Mesenchymal stem cell (in vitro differentiated cells and primary cell): Measurements from ENCODE around the gene SERGEF.

Source experiments
- DNase-seq: peaks from one replicate; pipeline ENCODE4 v3.0.0-alpha.2; 2013
- H2AFZ ChIP-seq: one replicate; pipeline ENCODE4 v1.6.1; 2013; ENCODE audit warnings: low read depth, mild to moderate bottlenecking, control low read depth, inconsistent platforms, low read length, moderate library complexity
- H2AK5ac ChIP-seq: 2 replicates; pipeline ENCODE4 v1.6.1; 2013; ENCODE audit warnings: low read length, moderate library complexity, mild to moderate bottlenecking, inconsistent platforms; ENCODE audit not compliant: severe bottlenecking
- H2BK120ac ChIP-seq: one replicate; pipeline ENCODE4 v1.6.1; 2013; ENCODE audit warnings: low read depth, mild to moderate bottlenecking, inconsistent platforms, low read length, moderate library complexity
- H2BK12ac ChIP-seq, 2 experiments: one replicate each; pipeline ENCODE4 v1.6.1; 2013; ENCODE audit warnings: inconsistent platforms in 2 of 2, low read length in 2 of 2, mild to moderate bottlenecking in 2 of 2, moderate library complexity in 2 of 2, control low read depth in 1 of 2
- H2BK15ac ChIP-seq: one replicate; pipeline ENCODE4 v1.6.1; 2013; ENCODE audit warnings: mild to moderate bottlenecking, low read depth, inconsistent platforms; ENCODE audit not compliant: poor library complexity, severe bottlenecking
- H2BK5ac ChIP-seq: 2 replicates; pipeline ENCODE4 v1.6.1; 2013; ENCODE audit warnings: low read depth, mild to moderate bottlenecking, low read length, control low read depth, inconsistent platforms; ENCODE audit not compliant: poor library complexity, severe bottlenecking
- H3K14ac ChIP-seq, 2 experiments: one replicate each; pipeline ENCODE4 v1.6.1; 2013; ENCODE audit warnings: inconsistent platforms in 2 of 2, low read length in 2 of 2, control low read depth in 1 of 2, mild to moderate bottlenecking in 1 of 2, moderate library complexity in 1 of 2
- H3K18ac ChIP-seq, 2 experiments: one replicate each; pipeline ENCODE4 v1.6.1; 2013; ENCODE audit warnings: inconsistent platforms in 2 of 2, low read length in 2 of 2, control low read depth in 1 of 2, low read depth in 1 of 2, mild to moderate bottlenecking in 1 of 2
- H3K23ac ChIP-seq, 2 experiments: one replicate each; pipeline ENCODE4 v1.6.1; 2013; ENCODE audit warnings: inconsistent platforms in 2 of 2, low read length in 2 of 2, mild to moderate bottlenecking in 2 of 2, moderate library complexity in 2 of 2, control low read depth in 1 of 2
- H3K27ac ChIP-seq: 2 replicates; pipeline ENCODE4 v1.5.1; 2013; ENCODE audit warnings: mild to moderate bottlenecking, moderate library complexity, low read length, control low read depth, inconsistent platforms; ENCODE audit not compliant: poor library complexity, severe bottlenecking
- H3K27me3 ChIP-seq, 2 experiments: 2 replicates each; pipeline versions ENCODE4 v1.6.1 to v1.7.0; 2013; ENCODE audit warnings: low read length in 2 of 2, mild to moderate bottlenecking in 2 of 2, moderate library complexity in 2 of 2, control low read depth in 1 of 2, inconsistent platforms in 1 of 2; ENCODE audit not compliant: control insufficient read depth in 1 of 2, insufficient read depth in 1 of 2
- H3K36me3 ChIP-seq, 2 experiments: 2 replicates each; pipeline versions ENCODE4 v1.6.1 to v1.7.0; 2013; ENCODE audit warnings: low read length in 2 of 2, control low read depth in 1 of 2, inconsistent platforms in 1 of 2, low read depth in 1 of 2, mild to moderate bottlenecking in 1 of 2; ENCODE audit not compliant: insufficient read depth in 2 of 2, control insufficient read depth in 1 of 2
- H3K4ac ChIP-seq, 2 experiments: one replicate each; pipeline ENCODE4 v1.6.1; 2013; ENCODE audit warnings: inconsistent platforms in 2 of 2, low read length in 2 of 2, mild to moderate bottlenecking in 2 of 2, moderate library complexity in 2 of 2, control low read depth in 1 of 2, low read depth in 1 of 2
- H3K4me1 ChIP-seq: 2 replicates; pipeline ENCODE4 v1.6.1; 2013; ENCODE audit warnings: low read depth, low read length, control low read depth; ENCODE audit not compliant: control insufficient read depth, insufficient read depth
- H3K4me2 ChIP-seq: 2 replicates; pipeline ENCODE4 v1.6.1; 2013; ENCODE audit warnings: low read length, mild to moderate bottlenecking, inconsistent platforms; ENCODE audit not compliant: poor library complexity, severe bottlenecking
- H3K4me3 ChIP-seq, 2 experiments: 2 replicates each; pipeline versions ENCODE4 v1.5.1 to v1.7.0; 2013; ENCODE audit warnings: low read length in 2 of 2, mild to moderate bottlenecking in 2 of 2, control low read depth in 1 of 2, low read depth in 1 of 2; ENCODE audit not compliant: insufficient read depth in 1 of 2
- H3K79me1 ChIP-seq: replicated peaks from 2 replicates; pipeline ENCODE4 v1.6.1; 2013; ENCODE audit warnings: mild to moderate bottlenecking, control low read depth, low read length, inconsistent platforms; ENCODE audit not compliant: poor library complexity, severe bottlenecking
- H3K9ac ChIP-seq: 2 replicates; pipeline ENCODE4 v1.7.0; 2013; ENCODE audit warnings: mild to moderate bottlenecking, low read length, moderate library complexity
- H3K9me3 ChIP-seq: 2 replicates; pipeline ENCODE4 v1.7.0; 2013; ENCODE audit warnings: mild to moderate bottlenecking, low read length; ENCODE audit not compliant: control insufficient read depth
- H4K8ac ChIP-seq: one replicate; pipeline ENCODE4 v1.6.1; 2013; ENCODE audit warnings: inconsistent platforms, mild to moderate bottlenecking, low read length, moderate library complexity
- H4K91ac ChIP-seq: one replicate; pipeline ENCODE4 v1.6.1; 2013; ENCODE audit warnings: mild to moderate bottlenecking, low read length, inconsistent platforms
- WGBS: methylation state at CpG from one replicate; pipeline ENCODE4 v1.1.7; 2013; ENCODE audit warnings: mixed read lengths; 5-methylcytosine and 5-hydroxymethylcytosine counted together

The SERGEF gene

GRCh38 chr11:17776212-17776875, 236.5 kb downstream of the SERGEF start:
- no peak overlapping the region for H3K4ac ChIP-seq
- no peak overlapping the region for H2BK15ac ChIP-seq
- no peak overlapping the region for H3K23ac ChIP-seq
- no peaks in the 10 kb centered on the region for H3K4me1 ChIP-seq
- no peak overlapping the region for H3K27ac ChIP-seq
- 79% methylated on average over 14 of the region's 15 CpGs for WGBS
- no peak overlapping the region for H2BK12ac ChIP-seq
- no peak overlapping the region for H2AFZ ChIP-seq
- peaks cover 0 to 12% of the 10 kb centered on the region in 2 experiments for H3K27me3 ChIP-seq
- H3K9ac ChIP-seq: no peak overlapping the region
- H2AK5ac ChIP-seq: no peak overlapping the region
- H4K8ac ChIP-seq: no peak overlapping the region
- no peak overlapping the region for H4K91ac ChIP-seq
- H3K79me1 ChIP-seq: no peaks in the 10 kb centered on the region
- no peak overlapping the region for H3K18ac ChIP-seq
- no peak overlapping the region for H3K4me3 ChIP-seq
- H3K36me3 ChIP-seq: no peaks in the 10 kb centered on the region
- no peak overlapping the region for H3K4me2 ChIP-seq
- H3K14ac ChIP-seq: no peak overlapping the region
- DNase-seq: no peak
- no peak overlapping the region for H2BK120ac ChIP-seq
- H2BK5ac ChIP-seq: no peak overlapping the region
- H3K9me3 ChIP-seq: no peaks in the 10 kb centered on the region

GRCh38 chr11:17775507-17776211, 237.2 kb downstream of the SERGEF start:
- no peak overlapping the region for H2BK5ac ChIP-seq
- H3K36me3 ChIP-seq: no peaks in the 10 kb centered on the region
- H2AFZ ChIP-seq: no peak overlapping the region
- H3K9ac ChIP-seq: no peak overlapping the region
- no peak overlapping the region for H4K91ac ChIP-seq
- no peaks in the 10 kb centered on the region for H3K79me1 ChIP-seq
- H3K4me1 ChIP-seq: no peaks in the 10 kb centered on the region
- DNase-seq: no peak
- no peak overlapping the region for H3K4me2 ChIP-seq
- WGBS: 83% methylated on average over 13 of the region's 18 CpGs
- H2AK5ac ChIP-seq: no peak overlapping the region
- H3K4ac ChIP-seq: no peak overlapping the region
- peaks cover 0 to 14% of the 10 kb centered on the region in 2 experiments for H3K27me3 ChIP-seq
- no peak overlapping the region for H2BK120ac ChIP-seq
- H3K18ac ChIP-seq: no peak overlapping the region
- H4K8ac ChIP-seq: no peak overlapping the region
- H2BK15ac ChIP-seq: no peak overlapping the region
- no peaks in the 10 kb centered on the region for H3K9me3 ChIP-seq
- H3K27ac ChIP-seq: no peak overlapping the region
- H2BK12ac ChIP-seq: no peak overlapping the region
- no peak overlapping the region for H3K23ac ChIP-seq
- no peak overlapping the region for H3K4me3 ChIP-seq
- no peak overlapping the region for H3K14ac ChIP-seq

- Histone ChIP-seq H3K36me3 (no peaks in the 10 kb centered on the region), H2AK5ac (no peak overlapping the region), H2BK15ac (no peak overlapping the region), H3K27me3 (peaks cover 0 to 8% of the 10 kb centered on the region in 2 experiments), H3K23ac (no peak overlapping the region), H3K79me1 (no peaks in the 10 kb centered on the region), H3K9ac (no peak overlapping the region), H3K4me1 (no peaks in the 10 kb centered on the region), H4K91ac (no peak overlapping the region), H3K27ac (no peak overlapping the region), H2AFZ (no peak overlapping the region), H3K4me3 (no peak overlapping the region), H3K4ac (no peak overlapping the region), H3K4me2 (no peak overlapping the region), H3K9me3 (no peaks in the 10 kb centered on the region), H3K18ac (no peak overlapping the region), H2BK120ac (no peak overlapping the region), H3K14ac (no peak overlapping the region), H2BK12ac (no peak overlapping the region), H2BK5ac (no peak overlapping the region), H4K8ac (no peak overlapping the region)
- WGBS: 90% methylated on average over 3 of the region's 3 CpGs
- DNase-seq: no peak
Observed at GRCh38 chr11:17775035-17775348, 237.9 kb downstream of the SERGEF start.

DNA sequence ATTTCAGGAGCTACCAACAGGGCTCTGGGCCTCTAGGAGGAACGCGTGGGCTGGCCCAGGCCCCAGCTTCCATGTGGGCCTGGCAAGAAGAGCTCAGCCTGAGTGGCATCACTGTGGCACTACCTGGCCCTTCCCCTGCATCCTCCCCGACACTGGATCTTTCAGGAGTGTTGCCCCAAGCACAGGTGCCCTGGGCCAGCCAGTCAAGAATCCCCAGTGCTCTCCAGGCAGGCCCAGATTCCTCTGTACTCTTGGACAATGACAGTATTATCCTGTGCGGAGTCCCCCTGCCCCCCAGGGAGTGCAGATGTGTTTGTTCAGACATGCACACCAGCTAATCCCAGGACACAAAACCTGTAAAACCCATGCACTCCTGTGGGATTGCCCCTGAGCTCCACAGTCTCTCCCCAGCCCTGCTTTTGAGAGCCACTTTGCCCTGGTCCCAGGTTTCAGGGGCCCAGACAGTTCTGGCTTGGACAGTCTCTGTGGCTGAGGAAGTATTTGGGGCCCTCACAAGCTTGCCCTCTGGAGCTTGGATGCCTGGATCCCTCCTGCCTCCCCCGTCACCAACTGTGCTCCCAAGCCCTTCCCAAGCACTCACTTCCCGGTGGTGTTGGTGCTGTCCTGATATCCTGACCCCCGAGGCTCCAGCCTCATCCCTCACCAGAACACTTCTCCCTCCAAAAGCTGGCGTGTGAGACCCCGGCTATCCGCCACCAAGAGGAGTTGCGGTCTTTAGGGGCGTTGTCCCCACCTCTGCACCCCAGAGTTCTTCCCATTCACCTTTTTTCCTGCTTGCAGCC, 238.4 kb downstream of the SERGEF start:
- no peak overlapping the region for H4K8ac ChIP-seq
- no peak overlapping the region for H2BK120ac ChIP-seq
- peaks cover 0 to 5% of the 10 kb centered on the region in 2 experiments for H3K27me3 ChIP-seq
- 89% methylated on average over 10 of the region's 12 CpGs for WGBS
- H3K9me3 ChIP-seq: no peaks in the 10 kb centered on the region
- no peak overlapping the region for H2BK15ac ChIP-seq
- no peak overlapping the region for H2AK5ac ChIP-seq
- no peak overlapping the region for H3K4ac ChIP-seq
- no peak overlapping the region for H2BK5ac ChIP-seq
- H3K18ac ChIP-seq: no peak overlapping the region
- no peak overlapping the region for H3K27ac ChIP-seq
- no peak for DNase-seq
- H3K4me1 ChIP-seq: no peaks in the 10 kb centered on the region
- H3K23ac ChIP-seq: no peak overlapping the region
- H3K4me2 ChIP-seq: no peak overlapping the region
- no peak overlapping the region for H3K4me3 ChIP-seq
- no peak overlapping the region for H4K91ac ChIP-seq
- no peaks in the 10 kb centered on the region for H3K36me3 ChIP-seq
- no peak overlapping the region for H3K9ac ChIP-seq
- no peak overlapping the region for H2AFZ ChIP-seq
- no peaks in the 10 kb centered on the region for H3K79me1 ChIP-seq
- no peak overlapping the region for H3K14ac ChIP-seq
- H2BK12ac ChIP-seq: no peak overlapping the region
